GM13977 (cell line): Measurements from ENCODE around the gene WSCD1.

ENCODE experiments used
- DNase-seq: peaks from one replicate; pipeline ENCODE4 v3.0.0; 2012; ENCODE audit warnings: low spot score
- CTCF ChIP-seq: IDR thresholded peaks from 2 replicates; pipeline ENCODE4 v1.5.1; 2012; ENCODE audit warnings: mild to moderate bottlenecking, control low read depth; ENCODE audit not compliant: insufficient read depth; ENCODE audit errors: extremely low read depth, missing control alignments
- in situ Hi-C: fragments of 300-500 bp; cut with MboI; formaldehyde crosslinking; loops from one replicate; pipeline ENCODE4 v1.12.0; 2022; ENCODE audit warnings: low sequenced_read_pairs, low pct_unique_long_range_greater_than_20kb, mixed read lengths, inconsistent platforms; ENCODE audit not compliant: unreplicated experiment

Gene WSCD1

GRCh38 chr17:6105649-6106007 is 35.4 kb downstream of the WSCD1 start:
- TF ChIP-seq CTCF = no peak
- in situ Hi-C loops = no loop called here
- no peak for DNase-seq

- no peak for DNase-seq
- no peak for TF ChIP-seq CTCF
- in situ Hi-C loops = no loop called here
Observed at GRCh38 chr17:6106212-6106611, 36.0 kb downstream of the WSCD1 start.

GRCh38 chr17:6107791-6108190 is 37.6 kb downstream of the WSCD1 start:
- TF ChIP-seq CTCF = no peak
- in situ Hi-C loops = no loop called here
- no peak for DNase-seq

- no peak for TF ChIP-seq CTCF
- DNase-seq = no peak
- in situ Hi-C loops = no loop called here
Observed at GRCh38 chr17:6108382-6108781, 38.2 kb downstream of the WSCD1 start.

GRCh38 chr17:6108987-6109386 is 38.8 kb downstream of the WSCD1 start:
- DNase-seq = no peak
- TF ChIP-seq CTCF = no peak
- in situ Hi-C loops = no loop called here

GRCh38 chr17:6109536-6109935 is 39.4 kb downstream of the WSCD1 start:
- in situ Hi-C loops = no loop called here

More at GRCh38 chr17:6109536-6109935, 39.4 kb downstream of the WSCD1 start:
- DNase-seq = no peak
- no peak for TF ChIP-seq CTCF
